ENCODE results near the gene S100A14. TPM values are rescaled to one million over a fixed set of nuclear protein-coding genes. Genes with fewer than 3 reads are reported as not detected.

S100A14 gene
- total RNA-seq, 1 experiment from 2014 or later, result 0.63 TPM

GRCh38 chr1:153619171-153619570 is 3.0 kb upstream of the S100A14 start:
- H3K27me3 Mint-ChIP-seq (ENCODE audit: low read depth), result no peaks in the 10 kb centered on the region; the same call in 1 of the 2 replicates
- no peaks in the 10 kb centered on the region for H3K79me1 ChIP-seq (ENCODE audit: insufficient read depth, low read depth, low read length, poor library complexity, severe bottlenecking)
- no peak overlapping the region for H2BK120ac ChIP-seq (ENCODE audit: low read depth, low read length, poor library complexity, severe bottlenecking)
- no peak overlapping the region for H3K4ac ChIP-seq (ENCODE audit: low read depth, low read length)
- H3K9me3 ChIP-seq (ENCODE audit: control insufficient read depth, low read depth, low read length), result no peaks in the 10 kb centered on the region
- H3K4me1 Mint-ChIP-seq, result peaks cover 24 to 38% of the 10 kb centered on the region in 2 experiments
- no peak overlapping the region for H2AK5ac ChIP-seq (ENCODE audit: insufficient read length, low read length)
- H4K20me1 ChIP-seq (ENCODE audit: control insufficient read depth, insufficient read depth, insufficient read length), result no peaks in the 10 kb centered on the region
- no peak overlapping the region for H3K23ac ChIP-seq (ENCODE audit: insufficient read length, low read depth, low read length)
- H3K23me2 ChIP-seq (ENCODE audit: insufficient read length, low read depth, low read length, poor library complexity, severe bottlenecking), result no peaks in the 10 kb centered on the region
- DNase-seq, result no peak
- H3K79me2 ChIP-seq (ENCODE audit: insufficient read depth, low read length), result no peaks in the 10 kb centered on the region
- no peak overlapping the region for H2BK15ac ChIP-seq (ENCODE audit: low read depth, low read length)
- no peak overlapping the region for H3K4me3 Mint-ChIP-seq
- H2BK20ac ChIP-seq (ENCODE audit: low read depth, low read length, poor library complexity, severe bottlenecking), result no peak overlapping the region
- H3K14ac ChIP-seq (ENCODE audit: insufficient read depth, low read length), result no peak overlapping the region
- no peaks in the 10 kb centered on the region for H3K27me3 ChIP-seq (ENCODE audit: insufficient read depth, low read length)
- H3K27ac ChIP-seq (ENCODE audit: insufficient read length, low read depth, low read length), result no peak overlapping the region
- no peak overlapping the region for H4K91ac ChIP-seq (ENCODE audit: insufficient read length, low read depth, low read length)
- H3K36me3 Mint-ChIP-seq (ENCODE audit: insufficient read depth in 1 of 3, low read depth in 3 of 3), result peaks cover 9 to 29% (median 10%) of the 10 kb centered on the region in 3 experiments; a peak in 6 of 7 replicates
- H3K56ac ChIP-seq (ENCODE audit: insufficient read length, low read depth, low read length), result no peak overlapping the region
- WGBS (ENCODE audit: extremely low coverage, insufficient read length, low lambda C conversion rate), result no CpG with 5 or more reads among the region's 6 CpGs
- no peak for TF ChIP-seq CTCF (conservative IDR thresholded peaks at IDR 0.05)
- H3K9me3 Mint-ChIP-seq, result no peaks in the 10 kb centered on the region
- no peak overlapping the region for H2BK5ac ChIP-seq (ENCODE audit: insufficient read length, low read length)
- H3K4me2 ChIP-seq (ENCODE audit: insufficient read depth, insufficient read length, low read length), result no peak overlapping the region
- 0 out of 2 replicates have a peak, but pooled peaks cover 4% of the 10 kb centered on the region for H3K4me1 ChIP-seq (ENCODE audit: insufficient read depth, low read length)
- H3K9ac ChIP-seq (ENCODE audit: extremely low read depth, insufficient read length, low read length), result no peak overlapping the region
- no peak overlapping the region for H4K8ac ChIP-seq (replicated peaks; ENCODE audit: insufficient read length, low read depth, low read length)
- no peak overlapping the region for H2AFZ ChIP-seq (ENCODE audit: low read length)
- H3K18ac ChIP-seq (ENCODE audit: insufficient read length, low read depth, low read length), result no peak overlapping the region
- H2BK12ac ChIP-seq (ENCODE audit: insufficient read length, low read depth, low read length), result no peak overlapping the region
- no peak overlapping the region for H3T11ph ChIP-seq (ENCODE audit: low read length)
- H4K5ac ChIP-seq (ENCODE audit: insufficient read length, low read depth, low read length), result no peak overlapping the region
- H3K27ac Mint-ChIP-seq, result no peak overlapping the region
